ENCODE measurements around the gene GSKIP.
"Not testable (repeated sequence)": the region's sequence is repeated elsewhere in the genome, so short reads cannot be mapped to it uniquely, and the experiment has no call there.

The GSKIP gene

GRCh38 chr14:96362965-96363750 is at the start of gene GSKIP, which contains the start of gene ATG2B:
GSKIP (plus strand) TSS chr14:96363526; CDS start chr14:96382248, 18,722 bp downstream.
ATG2B (minus strand) TSS chr14:96363341; CDS start chr14:96362976, 365 bp downstream.
- peak; percentile 99 for DNase-seq

- DNase-seq = no peak
Measured at GRCh38 chr14:96316087-96316486, 47.2 kb upstream of the GSKIP start.

GRCh38 chr14:96318836-96319235 is 44.5 kb upstream of the GSKIP start:
- DNase-seq = no peak

DNA sequence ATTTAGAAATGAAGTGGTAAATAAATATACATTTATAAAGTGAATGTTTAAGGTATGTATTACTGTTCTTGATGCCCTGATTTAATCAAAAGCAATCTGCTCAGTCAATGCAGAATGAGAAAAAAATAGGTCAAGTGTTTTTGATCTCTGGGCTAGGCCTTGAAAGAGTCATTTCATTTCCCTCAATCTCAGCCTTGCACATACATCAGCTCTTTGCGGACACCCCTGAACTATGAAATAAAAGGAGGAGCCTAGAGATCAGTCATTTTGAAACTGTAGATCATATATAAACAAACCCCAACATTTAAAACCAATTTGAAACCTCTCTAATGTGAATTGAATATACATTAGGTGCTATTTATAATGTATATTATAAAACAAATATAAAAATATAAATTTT is 42.7 kb upstream of the GSKIP start:
- no peak for DNase-seq

GRCh38 chr14:96324219-96324618 is 39.1 kb upstream of the GSKIP start:
- DNase-seq = no peak

DNA sequence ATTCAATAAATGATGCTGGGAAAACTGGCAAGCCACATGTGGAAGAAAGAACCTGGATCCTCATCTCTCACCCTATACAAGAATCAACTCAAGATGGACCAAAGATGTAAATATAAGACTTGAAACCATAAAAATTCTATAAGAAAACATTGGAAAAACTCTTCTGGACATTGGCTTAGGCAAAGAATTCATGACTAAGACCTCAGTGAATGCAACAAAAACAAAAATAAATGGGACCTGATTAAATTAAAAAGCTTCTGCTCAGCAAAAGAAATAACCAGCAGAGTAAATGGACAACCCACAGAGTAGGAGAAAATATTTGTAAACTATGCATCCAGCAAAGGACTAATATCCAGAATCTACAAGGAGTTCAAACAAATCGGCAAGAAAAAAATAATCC is 24.8 kb upstream of the GSKIP start:
- DNase-seq = no peak

- DNase-seq = no peak
Measured at GRCh38 chr14:96341323-96341722, 22.0 kb upstream of the GSKIP start.

GRCh38 chr14:96345669-96346068 is 17.7 kb upstream of the GSKIP start:
- DNase-seq = no peak

DNA sequence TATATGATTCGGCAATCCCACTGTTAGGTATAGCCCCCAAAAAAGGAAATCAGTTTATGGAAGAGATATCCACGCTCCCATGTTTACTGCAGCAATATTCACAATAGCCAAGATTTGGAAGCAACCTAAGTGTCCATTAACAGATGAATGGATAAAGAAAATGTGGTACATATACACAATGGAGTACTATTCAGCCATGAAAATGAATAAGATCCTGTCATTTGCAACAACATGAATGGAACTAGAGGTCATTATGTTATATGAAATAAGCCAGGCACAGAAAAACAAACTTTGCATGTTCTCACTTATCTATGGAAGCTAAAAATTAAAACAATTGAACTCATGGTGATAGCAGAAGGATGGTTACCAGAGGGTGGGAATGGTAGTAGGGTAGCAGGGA is 15.4 kb upstream of the GSKIP start:
- DNase-seq = not testable (repeated sequence)

DNA sequence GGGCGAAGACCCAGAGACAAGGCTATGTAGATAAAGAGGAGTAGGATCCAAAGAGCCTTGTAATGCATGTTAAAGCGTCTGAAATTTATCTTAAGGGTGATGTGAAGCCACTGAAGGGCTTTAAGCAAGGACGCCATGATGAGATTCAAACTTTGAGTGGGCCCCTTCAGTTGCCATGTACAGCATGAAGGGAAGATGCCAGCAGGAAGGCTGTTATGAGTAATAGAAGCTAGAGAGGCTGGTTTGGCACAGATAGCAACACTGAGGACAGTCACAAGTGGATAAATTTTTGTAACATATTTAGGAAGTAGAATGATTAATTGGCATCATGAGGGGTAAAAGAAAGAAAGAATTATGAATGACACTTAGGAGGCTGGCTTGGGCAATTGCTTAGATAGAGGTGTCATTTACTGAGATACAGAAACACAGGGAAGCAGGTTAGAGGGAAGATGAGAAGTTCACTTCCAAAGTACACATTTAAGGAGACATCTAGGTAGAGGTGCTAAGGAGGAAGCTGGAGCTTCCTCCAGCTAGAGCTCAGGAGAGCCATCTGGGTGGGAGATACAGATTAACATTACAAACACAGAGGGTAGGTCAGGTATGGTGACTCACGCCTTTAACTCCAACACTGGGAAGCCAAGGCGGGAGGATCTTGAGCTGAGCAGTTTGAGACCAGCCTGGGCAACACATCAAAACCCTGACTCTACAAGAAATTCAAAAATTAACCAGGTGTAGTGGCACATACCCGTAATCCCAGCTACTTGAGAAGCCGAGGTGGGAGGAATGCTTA is 13.8 kb upstream of the GSKIP start:
- no peak for DNase-seq

DNA sequence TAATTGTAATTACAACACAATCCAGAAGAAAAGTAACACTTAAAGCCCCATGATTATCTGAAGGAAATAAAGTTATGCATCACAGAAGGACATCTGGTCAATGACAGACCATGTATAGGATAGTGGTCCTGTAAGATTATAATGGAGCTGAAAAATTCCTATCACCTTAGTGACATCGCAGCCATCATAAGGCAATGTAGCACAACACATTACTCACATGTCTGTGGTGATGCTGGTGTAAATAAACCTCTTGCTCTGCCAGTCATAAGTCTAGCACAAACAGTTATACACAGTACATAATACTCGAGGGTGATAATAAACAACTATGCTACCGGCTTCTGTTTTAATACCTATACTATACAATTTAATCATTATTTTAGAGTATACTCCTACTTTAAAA is 11.3 kb upstream of the GSKIP start:
- DNase-seq = no peak

GRCh38 chr14:96352708-96353107 is 10.6 kb upstream of the GSKIP start:
- no peak for DNase-seq

- DNase-seq = no peak
Measured at GRCh38 chr14:96354246-96354645, 9.1 kb upstream of the GSKIP start.

DNA sequence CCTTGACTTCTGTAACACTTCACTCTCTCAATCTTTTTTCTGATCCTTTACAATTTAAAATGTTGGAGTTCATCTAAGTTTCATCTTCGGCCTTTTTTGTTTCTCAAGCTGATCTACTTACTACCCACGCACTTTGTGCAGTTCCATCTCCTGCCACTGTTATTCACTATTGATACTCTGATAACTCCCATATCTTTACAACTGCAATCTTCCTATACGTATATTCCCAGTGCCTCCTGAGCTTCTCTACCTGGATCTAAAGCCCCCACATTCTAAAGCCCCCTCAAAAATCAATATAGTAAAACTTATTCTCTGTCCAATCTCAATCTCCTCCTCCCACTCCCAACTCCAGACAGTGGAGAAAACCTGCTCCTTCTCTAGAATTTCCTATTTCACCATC is 6.1 kb upstream of the GSKIP start:
- no peak for DNase-seq

GRCh38 chr14:96359959-96360358 is 3.4 kb upstream of the GSKIP start:
- DNase-seq = no peak

DNA sequence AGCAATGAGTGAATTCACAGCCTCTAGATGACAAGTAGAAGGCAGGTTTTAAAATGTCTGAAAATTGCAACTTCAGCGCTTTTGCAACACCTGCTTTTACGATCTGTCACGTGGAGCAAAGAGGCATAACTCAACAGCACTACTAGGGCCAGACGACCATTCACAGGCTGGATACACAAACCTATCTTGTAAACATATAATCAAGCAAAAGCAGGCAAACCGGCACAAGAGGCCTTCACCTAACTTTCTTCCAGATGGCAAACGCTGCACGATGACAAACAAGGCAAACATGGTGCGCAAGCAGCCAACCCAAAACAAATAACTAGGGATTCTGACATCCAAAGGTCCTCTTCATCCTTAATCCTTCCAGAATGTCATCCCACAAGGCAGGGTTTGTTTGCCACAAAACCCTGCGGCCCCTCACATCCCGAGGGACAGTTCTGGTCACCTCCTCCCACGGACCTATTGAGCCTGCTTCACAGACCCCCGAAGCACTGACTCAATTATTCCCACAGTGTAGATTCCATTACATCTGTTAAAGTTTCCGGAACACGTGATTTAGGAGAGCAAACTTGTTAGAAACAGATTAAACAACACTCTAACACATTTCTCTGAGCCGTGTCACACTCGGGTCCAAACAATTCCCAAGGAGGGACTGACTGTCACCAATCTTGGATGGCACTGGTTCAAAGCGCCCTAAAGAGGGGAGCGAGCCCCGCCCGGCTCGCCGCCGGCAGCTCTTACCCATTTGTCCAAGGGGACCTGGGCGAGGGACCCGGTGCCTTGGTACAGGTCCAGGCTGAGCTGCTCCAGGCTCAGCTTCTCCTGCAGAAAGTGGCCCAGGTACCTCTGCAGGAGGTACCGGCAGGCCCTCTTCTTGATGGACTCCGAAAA is 1.0 kb upstream of the GSKIP start:
- peak; percentile 79 for DNase-seq

DNA sequence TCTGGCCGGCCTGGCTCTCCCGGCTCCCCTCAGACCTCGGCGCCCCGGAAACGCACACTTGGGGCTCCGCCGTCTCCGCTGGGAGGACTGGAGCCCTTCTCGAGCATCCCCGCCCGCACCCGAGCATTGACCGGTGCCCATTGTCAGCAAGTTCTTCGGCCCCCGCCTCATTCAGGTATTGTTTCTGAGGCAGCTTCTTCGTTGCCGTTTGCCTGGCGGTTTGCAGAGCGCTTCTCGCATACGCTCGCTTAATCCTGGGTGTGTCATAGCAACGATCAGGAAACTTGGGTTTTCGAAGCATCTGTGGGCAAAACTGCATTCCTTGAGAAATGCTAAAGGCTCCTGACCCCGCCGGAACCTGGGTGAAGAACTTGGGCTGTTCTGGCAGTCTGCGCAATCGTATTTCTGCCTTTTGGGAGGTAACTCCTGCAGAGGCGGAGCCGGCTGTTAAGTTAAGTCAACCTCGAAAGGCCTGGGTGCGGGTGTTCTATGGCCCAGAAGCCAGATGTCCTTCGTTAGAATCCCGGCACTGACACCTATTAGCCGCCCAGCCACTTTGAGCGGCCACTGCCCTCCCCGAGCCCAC is 518 bp downstream of the GSKIP start:
- peak; percentile 80 for DNase-seq

GRCh38 chr14:96364962-96365361 is 1.6 kb downstream of the GSKIP start:
- no peak for DNase-seq

GRCh38 chr14:96368534-96368933 is 5.2 kb downstream of the GSKIP start:
- no peak for DNase-seq

DNA sequence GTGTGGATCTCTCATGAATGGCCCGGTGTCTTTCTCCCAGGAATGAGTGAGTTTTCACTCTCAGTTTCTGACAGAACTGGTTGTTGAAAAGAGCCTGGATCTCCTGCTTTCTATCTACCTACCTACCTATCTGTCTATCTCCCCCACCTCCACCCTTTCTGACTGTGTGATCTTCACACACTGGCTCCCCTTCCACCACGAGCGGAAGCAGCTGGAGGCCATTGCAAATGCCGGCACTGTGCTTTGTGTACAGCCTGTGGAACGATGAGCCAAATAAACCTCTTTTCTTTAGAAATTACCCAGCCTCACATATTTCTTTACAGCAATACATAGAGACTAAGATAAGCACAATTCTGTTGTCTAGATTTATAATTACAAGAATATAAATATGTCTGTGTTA is 7.2 kb downstream of the GSKIP start:
- DNase-seq = no peak

DNA sequence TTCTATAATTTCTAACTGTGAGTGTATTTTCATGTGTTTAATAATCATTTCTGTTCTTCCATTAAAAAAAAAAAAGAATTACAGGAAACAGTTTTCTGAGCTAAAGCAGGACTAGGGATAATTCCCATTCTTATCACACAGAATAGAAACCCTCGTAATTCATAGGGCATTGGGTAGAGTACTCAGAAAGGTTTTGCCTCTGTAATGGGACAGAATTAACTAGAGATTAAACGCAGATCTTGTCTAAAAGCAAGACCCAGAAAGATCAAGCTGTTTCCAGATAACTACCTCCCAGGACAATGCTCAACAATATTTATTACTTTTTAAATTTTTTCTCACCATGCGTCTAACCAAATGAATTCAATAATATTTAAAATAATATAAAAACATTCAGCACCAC is 10.2 kb downstream of the GSKIP start:
- no peak for DNase-seq

DNA sequence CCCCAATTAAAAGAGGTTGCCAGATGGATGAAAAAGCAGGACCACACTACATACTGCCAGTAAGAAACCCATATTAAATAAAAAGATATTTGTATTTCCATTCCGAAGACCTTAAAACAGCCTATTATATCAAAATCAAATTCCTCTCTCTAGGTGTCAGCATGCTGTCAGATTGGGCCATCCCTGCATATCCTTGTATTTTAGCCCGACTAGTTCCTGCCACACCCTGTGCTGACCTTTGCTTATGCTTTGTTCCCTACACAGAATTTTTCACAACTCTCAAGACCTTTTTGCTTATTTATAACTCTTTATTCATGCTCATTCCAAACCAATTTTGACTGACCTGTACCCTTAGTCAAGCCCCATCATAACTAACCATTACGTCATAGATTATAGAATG is 12.8 kb downstream of the GSKIP start:
- DNase-seq = no peak

DNA sequence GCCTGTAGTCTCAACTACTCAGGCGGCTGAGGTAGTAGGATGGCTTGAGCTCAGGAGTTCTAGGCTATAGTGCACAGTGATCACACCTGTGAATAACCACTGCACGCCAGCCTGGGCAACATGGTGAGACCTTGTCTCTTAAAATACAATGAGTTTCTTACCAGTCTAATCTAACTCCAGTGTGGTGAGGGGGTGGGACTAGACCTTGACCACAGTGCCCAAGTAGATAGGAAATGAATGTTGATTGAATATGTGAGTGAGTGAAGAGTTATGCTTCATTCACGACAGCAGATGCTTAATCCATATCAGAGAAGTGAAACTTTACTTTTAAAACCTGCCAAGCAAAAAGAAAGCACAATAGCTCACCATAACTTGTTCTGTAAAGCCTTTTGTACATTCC is 17.4 kb downstream of the GSKIP start:
- no peak for DNase-seq
